Caco-2 (cell line): ENCODE results near the gene HDAC3. TPM values are rescaled to one million over a fixed set of nuclear protein-coding genes. Genes with fewer than 3 reads are reported as not detected.
A peak's percentile ranks its signal among the peaks of the same experiment; 100 is the strongest.
"Not testable (repeated sequence)": the region's sequence is repeated elsewhere in the genome, so short reads cannot be mapped to it uniquely, and the experiment has no call there.

Source experiments
- BruUV-seq: library from RNA; stranded (reverse); fragments of 400-500 nt; replicated peaks from 2 replicates; lab custom pipeline; 2021; lab: Mats Ljungman, UMichigan
- CTCF ChIA-PET: fragments of 300-600 bp; sonication (Branson Sonifier 250); formaldehyde crosslinking; loops from one replicate; lab custom pipeline; 2022; ENCODE audit warnings: antibody characterized with exemption; lab: Charles Lee
- POLR2A ChIA-PET: fragments of 300-600 bp; sonication (Branson Sonifier 250); formaldehyde crosslinking; loops from one replicate; lab custom pipeline; 2022; ENCODE audit warnings: antibody characterized with exemption; lab: Charles Lee
- DNase-seq, 2 experiments: peaks; one replicate each; pipeline versions ENCODE4 v3.0.0 to v3.0.0-alpha.2; 2020 to 2022
- H3K27me3 ChIP-seq: replicated peaks from 2 replicates; pipeline ENCODE4 v1.6.0; 2011; ENCODE audit warnings: low read length; ENCODE audit not compliant: control insufficient read depth, insufficient read depth
- H3K36me3 ChIP-seq: 2 replicates; pipeline ENCODE4 v1.5.1; 2011; ENCODE audit warnings: low read length; ENCODE audit not compliant: control insufficient read depth, insufficient read depth
- H3K4me1 ChIP-seq: fragments of 250-450 bp; sonication (Bioruptor Pico); 2 replicates; pipeline ENCODE4 v1.5.1; 2020; ENCODE audit warnings: mild to moderate bottlenecking
- H3K4me3 ChIP-seq: 2 replicates; pipeline ENCODE4 v1.5.1; 2011; ENCODE audit warnings: low read depth, mild to moderate bottlenecking, control low read depth, low read length
- H3K9me3 ChIP-seq: fragments of 250-450 bp; sonication (Bioruptor Pico); 2 replicates; pipeline ENCODE4 v1.5.1; 2020; ENCODE audit warnings: mild to moderate bottlenecking, moderate library complexity
- H3K27ac Mint-ChIP-seq: one replicate; pipeline ENCODE4 v1.8.0; 2022; ENCODE audit warnings: mixed read lengths; ENCODE audit not compliant: unreplicated experiment
- H3K27me3 Mint-ChIP-seq: one replicate; pipeline ENCODE4 v1.8.0; 2022; ENCODE audit warnings: mixed read lengths; ENCODE audit not compliant: insufficient read depth, unreplicated experiment
- H3K36me3 Mint-ChIP-seq: one replicate; pipeline ENCODE4 v1.8.0; 2022; ENCODE audit warnings: mild to moderate bottlenecking, mixed read lengths; ENCODE audit not compliant: insufficient read depth, unreplicated experiment
- H3K4me1 Mint-ChIP-seq: one replicate; pipeline ENCODE4 v1.8.0; 2022; ENCODE audit warnings: low read depth, mixed read lengths; ENCODE audit not compliant: unreplicated experiment
- H3K4me3 Mint-ChIP-seq: one replicate; pipeline ENCODE4 v1.8.0; 2022; ENCODE audit warnings: mild to moderate bottlenecking, moderate library complexity, mixed read lengths; ENCODE audit not compliant: unreplicated experiment
- H3K9me3 Mint-ChIP-seq: one replicate; pipeline ENCODE4 v1.8.0; 2022; ENCODE audit warnings: mixed read lengths; ENCODE audit not compliant: unreplicated experiment
- intact Hi-C: fragments of 100-400 bp; cut with micrococcal nuclease; formaldehyde crosslinking; loops from one replicate; pipeline ENCODE4 v1.10.0; 2022; ENCODE audit not compliant: unreplicated experiment
- total RNA-seq: library from RNA; stranded (reverse); gene quantifications from 2 replicates; pipeline ENCODE4 v1.2.3, GENCODE V29; 2022
- TF ChIP-seq, protein P1 (sequence below), 2 experiments: fragments of 200-600 bp in 1 of 2; IDR thresholded peaks; 1 replicate in 1 of 2; 2 replicates in 1 of 2; pipeline versions ENCODE4 v1.5.1 to v1.8.0; 2011 to 2022; ENCODE audit warnings: antibody characterized with exemption in 1 of 2, control low read depth in 1 of 2, inconsistent platforms in 1 of 2, low read depth in 1 of 2, low read length in 1 of 2, mild to moderate bottlenecking in 1 of 2, moderate library complexity in 1 of 2; ENCODE audit not compliant: insufficient read depth in 1 of 2, severe bottlenecking in 1 of 2, unreplicated experiment in 1 of 2

HDAC3 gene
- total RNA-seq, 1 experiment from 2014 or later, result 73.0 TPM

DNA sequence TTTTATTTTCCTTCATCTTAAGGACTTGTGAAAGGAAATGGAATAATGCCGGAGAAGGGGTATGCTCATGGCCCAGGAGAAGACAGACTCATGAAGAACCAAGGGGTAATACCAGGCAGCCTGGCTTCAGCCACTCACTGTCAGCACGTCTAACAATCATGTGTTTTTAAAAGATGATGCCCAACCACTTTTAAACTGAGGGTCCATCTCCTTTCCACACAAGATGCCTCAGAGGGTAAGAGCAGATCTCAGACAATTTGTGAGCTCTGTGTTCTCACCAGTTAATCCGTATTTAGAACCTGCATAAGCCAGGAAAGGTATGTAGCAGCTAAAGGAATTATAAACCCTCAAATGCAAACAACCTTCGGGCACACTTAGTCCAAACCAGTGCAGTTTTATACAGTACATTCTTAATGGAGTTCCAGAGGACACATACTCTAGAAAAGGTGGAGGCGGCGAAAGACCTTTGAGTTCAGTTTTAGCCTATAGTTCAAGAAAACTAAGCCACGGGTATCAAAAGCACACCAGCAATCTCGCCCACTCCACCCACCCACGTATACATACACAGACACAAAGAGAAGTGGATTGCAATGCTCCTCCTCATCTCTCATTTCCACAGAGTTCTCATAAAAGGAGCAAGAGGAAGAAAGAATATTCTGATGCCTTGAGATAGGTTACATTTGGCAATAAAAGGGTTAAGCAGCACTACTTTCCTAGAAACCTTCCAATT is 20.5 kb downstream of the HDAC3 start:
- TF ChIP-seq, protein P1, sequence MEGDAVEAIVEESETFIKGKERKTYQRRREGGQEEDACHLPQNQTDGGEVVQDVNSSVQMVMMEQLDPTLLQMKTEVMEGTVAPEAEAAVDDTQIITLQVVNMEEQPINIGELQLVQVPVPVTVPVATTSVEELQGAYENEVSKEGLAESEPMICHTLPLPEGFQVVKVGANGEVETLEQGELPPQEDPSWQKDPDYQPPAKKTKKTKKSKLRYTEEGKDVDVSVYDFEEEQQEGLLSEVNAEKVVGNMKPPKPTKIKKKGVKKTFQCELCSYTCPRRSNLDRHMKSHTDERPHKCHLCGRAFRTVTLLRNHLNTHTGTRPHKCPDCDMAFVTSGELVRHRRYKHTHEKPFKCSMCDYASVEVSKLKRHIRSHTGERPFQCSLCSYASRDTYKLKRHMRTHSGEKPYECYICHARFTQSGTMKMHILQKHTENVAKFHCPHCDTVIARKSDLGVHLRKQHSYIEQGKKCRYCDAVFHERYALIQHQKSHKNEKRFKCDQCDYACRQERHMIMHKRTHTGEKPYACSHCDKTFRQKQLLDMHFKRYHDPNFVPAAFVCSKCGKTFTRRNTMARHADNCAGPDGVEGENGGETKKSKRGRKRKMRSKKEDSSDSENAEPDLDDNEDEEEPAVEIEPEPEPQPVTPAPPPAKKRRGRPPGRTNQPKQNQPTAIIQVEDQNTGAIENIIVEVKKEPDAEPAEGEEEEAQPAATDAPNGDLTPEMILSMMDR (IDR thresholded peaks at IDR 0.05; ENCODE audit: insufficient read depth in 1 of 2, low read depth in 1 of 2, low read length in 1 of 2, severe bottlenecking in 1 of 2, unreplicated experiment in 1 of 2), result no peak
- CTCF ChIA-PET, result interaction anchor here (1.5 to 2.8 kb wide), 2 partner anchors 24 to 52 kb away, joined by 4 to 24 read pairs; no protein-coding TSS in a partner anchor
- no peaks in the 10 kb centered on the region for H3K9me3 ChIP-seq
- no peak overlapping the region; the same call in 1 of the 2 replicates for H3K4me3 ChIP-seq
- BruUV-seq, result no TSS peak
- peak overlapping the region; percentile 89 for H3K4me3 Mint-ChIP-seq
- POLR2A ChIA-PET, result interaction anchor here (1.1 kb wide), 1 partner anchor 21 kb away, joined by 4 read pairs; the partner anchor contains the start of genes HDAC3 and RELL2
- 0 out of 2 replicates have a peak, but pooled peaks cover 2% of the 10 kb centered on the region for H3K36me3 ChIP-seq
- H3K27me3 Mint-ChIP-seq, result no peaks in the 10 kb centered on the region
- no peaks in the 10 kb centered on the region for H3K9me3 Mint-ChIP-seq
- no peak for DNase-seq
- H3K36me3 Mint-ChIP-seq, result peaks cover 41% of the 10 kb centered on the region
- intact Hi-C loops, result no loop called here
- peaks cover 27% of the 10 kb centered on the region for H3K4me1 Mint-ChIP-seq
- H3K27ac Mint-ChIP-seq, result no peak overlapping the region
- no peaks in the 10 kb centered on the region for H3K27me3 ChIP-seq
- peaks cover 39% of the 10 kb centered on the region for H3K4me1 ChIP-seq

- H3K27me3 Mint-ChIP-seq, result no peaks in the 10 kb centered on the region
- H3K4me3 Mint-ChIP-seq, result no peak overlapping the region
- ChIA-PET POLR2A (no interaction called here), CTCF (no interaction called here)
- no peaks in the 10 kb centered on the region for H3K36me3 ChIP-seq
- TF ChIP-seq, protein P1 (IDR thresholded peaks at IDR 0.05; ENCODE audit: insufficient read depth in 1 of 2, low read depth in 1 of 2, low read length in 1 of 2, severe bottlenecking in 1 of 2, unreplicated experiment in 1 of 2), result no peak
- peaks cover 33% of the 10 kb centered on the region for H3K4me1 Mint-ChIP-seq
- no peak overlapping the region for H3K4me3 ChIP-seq
- no TSS peak for BruUV-seq
- H3K9me3 Mint-ChIP-seq, result no peaks in the 10 kb centered on the region
- H3K9me3 ChIP-seq, result no peaks in the 10 kb centered on the region
- intact Hi-C loops, result no loop called here
- no peaks in the 10 kb centered on the region for H3K27me3 ChIP-seq
- H3K36me3 Mint-ChIP-seq, result peaks cover 42% of the 10 kb centered on the region
- DNase-seq, result no peak
- peaks cover 51% of the 10 kb centered on the region for H3K4me1 ChIP-seq
- no peak overlapping the region for H3K27ac Mint-ChIP-seq
Measured at GRCh38 chr5:141613344-141613743, 23.3 kb downstream of the HDAC3 start.

GRCh38 chr5:141611289-141611688 is 25.4 kb downstream of the HDAC3 start:
- H3K9me3 ChIP-seq, result no peaks in the 10 kb centered on the region
- no peak overlapping the region for H3K4me3 ChIP-seq
- Mint-ChIP-seq H3K36me3 (peaks cover 32% of the 10 kb centered on the region), H3K27me3 (no peaks in the 10 kb centered on the region), H3K9me3 (no peaks in the 10 kb centered on the region), H3K4me1 (peaks cover 35% of the 10 kb centered on the region), H3K4me3 (no peak overlapping the region), H3K27ac (peak overlapping the region; percentile 21)
- BruUV-seq, result no TSS peak
- peak in 1 of 2 experiments; percentile 21 for DNase-seq
- POLR2A ChIA-PET, result no interaction called here
- H3K27me3 ChIP-seq, result no peaks in the 10 kb centered on the region
- CTCF ChIA-PET, result interaction anchor here (0.8 kb wide), 1 partner anchor 19 kb away, joined by 4 read pairs; no protein-coding TSS in a partner anchor
- H3K36me3 ChIP-seq, result no peaks in the 10 kb centered on the region
- peaks cover 45% of the 10 kb centered on the region for H3K4me1 ChIP-seq
- TF ChIP-seq, protein P1 (IDR thresholded peaks at IDR 0.05; ENCODE audit: insufficient read depth in 1 of 2, low read depth in 1 of 2, low read length in 1 of 2, severe bottlenecking in 1 of 2, unreplicated experiment in 1 of 2), result no peak
- intact Hi-C loops, result no loop called here

- Mint-ChIP-seq H3K4me1 (peaks cover 38% of the 10 kb centered on the region), H3K36me3 (peaks cover 24% of the 10 kb centered on the region), H3K27ac (peak overlapping the region; percentile 12)
- H3K4me3 Mint-ChIP-seq, POLR2A ChIA-PET, intact Hi-C loops, H3K9me3 ChIP-seq, H3K36me3 ChIP-seq, H3K9me3 Mint-ChIP-seq, DNase-seq, H3K4me3 ChIP-seq, H3K27me3 ChIP-seq, BruUV-seq, H3K27me3 Mint-ChIP-seq: not testable (repeated sequence)
- peaks cover 45% of the 10 kb centered on the region for H3K4me1 ChIP-seq
- CTCF ChIA-PET, result interaction anchor here (1.1 to 3.0 kb wide), 3 partner anchors 9 to 46 kb away, joined by 4 to 20 read pairs (median 5); partner anchors contain the start of gene DIAPH1
Measured at GRCh38 chr5:141609921-141610320, 26.7 kb downstream of the HDAC3 start.
